HG03565 (cell line): ENCODE results near the gene TCEA2.

Experiments used
- ATAC-seq: cut with Tn5 transposase; IDR thresholded peaks from one replicate; pipeline ENCODE4 v1.9.1; 2021; ENCODE audit warnings: mild to moderate bottlenecking, moderate library complexity; ENCODE audit not compliant: unreplicated experiment

TCEA2 gene

GRCh38 chr20:64091340-64091739 lies 28.3 kb downstream of the TCEA2 start:
- ATAC-seq = no peak

GRCh38 chr20:64091770-64092169 lies 28.8 kb downstream of the TCEA2 start:
- ATAC-seq = no peak

GRCh38 chr20:64092258-64093012 lies 29.4 kb downstream of the TCEA2 start:
- ATAC-seq = no peak

- no peak for ATAC-seq
Observed at GRCh38 chr20:64093013-64093503, 30.1 kb downstream of the TCEA2 start.

DNA sequence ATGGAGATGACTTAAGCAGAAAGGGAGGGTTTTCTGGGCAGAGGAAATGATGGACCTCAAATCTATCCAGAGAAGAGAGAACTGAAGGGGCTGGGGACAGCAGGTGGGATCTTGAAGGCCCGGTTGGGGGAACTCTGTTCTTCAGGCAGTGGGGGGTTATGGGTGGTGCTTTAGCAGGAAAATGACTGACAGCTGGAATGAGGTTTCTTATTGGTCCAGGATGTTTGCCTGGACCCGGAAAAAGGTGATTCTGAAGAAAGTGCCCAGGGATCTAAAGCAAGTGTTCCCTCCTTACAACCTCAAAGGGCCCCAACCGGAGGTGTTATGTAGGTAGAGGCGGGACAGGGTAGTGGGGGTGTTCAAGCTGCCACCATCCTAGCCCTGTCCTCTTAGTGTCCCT lies 32.5 kb downstream of the TCEA2 start:
- ATAC-seq = no peak

DNA sequence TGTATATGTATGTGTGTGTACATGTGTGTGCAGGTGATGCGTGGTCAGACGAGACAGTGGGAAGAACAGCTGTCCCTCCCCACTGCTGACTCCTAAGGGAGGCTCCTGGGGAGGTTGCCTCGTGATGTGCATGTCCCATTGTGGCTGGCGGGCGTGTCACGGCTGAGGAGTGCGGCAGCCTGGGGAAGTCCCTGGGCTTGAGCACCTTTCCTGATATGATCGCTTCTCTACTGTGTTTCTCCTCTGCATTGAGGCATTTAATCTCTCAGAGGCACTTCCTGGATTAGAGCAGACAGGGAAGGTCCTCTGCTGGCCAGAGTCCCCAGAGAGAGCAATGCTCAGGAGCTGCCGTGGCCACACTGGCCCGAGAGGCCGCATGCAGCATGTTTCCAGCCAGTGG lies 32.9 kb downstream of the TCEA2 start:
- ATAC-seq = no peak

- no peak for ATAC-seq
Observed at GRCh38 chr20:64096535-64096934, 33.5 kb downstream of the TCEA2 start.

GRCh38 chr20:64098471-64099013 lies 35.5 kb downstream of the TCEA2 start:
- ATAC-seq = no peak

DNA sequence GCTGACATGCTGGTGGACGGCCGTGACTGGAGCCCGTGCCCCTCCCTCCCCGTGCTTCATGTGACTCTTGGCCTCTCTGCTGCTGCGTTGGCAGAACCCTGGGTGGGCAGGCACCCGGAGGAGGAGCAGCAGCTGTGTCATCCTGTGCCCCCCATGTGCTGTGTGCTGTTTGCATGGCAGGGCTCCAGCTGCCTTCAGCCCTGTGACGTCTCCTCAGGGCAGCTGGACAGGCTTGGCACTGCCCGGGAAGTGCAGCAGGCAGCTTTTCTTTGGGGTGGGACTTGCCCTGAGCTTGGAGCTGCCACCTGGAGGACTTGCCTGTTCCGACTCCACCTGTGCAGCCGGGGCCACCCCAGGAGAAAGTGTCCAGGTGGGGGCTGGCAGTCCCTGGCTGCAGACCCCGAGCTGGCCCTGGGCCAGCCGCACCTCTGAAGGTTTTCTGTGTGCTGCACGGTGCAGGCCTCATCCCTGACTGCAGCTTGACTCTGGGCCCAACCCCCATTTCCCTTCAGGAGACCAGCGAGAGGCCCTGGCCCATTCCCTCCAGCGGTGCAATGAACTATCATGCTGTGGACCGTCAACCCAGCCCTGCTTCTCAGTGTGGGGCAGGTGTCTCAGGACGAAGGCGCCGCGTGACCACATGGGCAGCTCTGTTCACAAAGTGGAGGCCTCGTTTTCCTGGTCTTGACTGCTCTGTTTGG lies 36.2 kb downstream of the TCEA2 start:
- no peak for ATAC-seq

GRCh38 chr20:64099880-64100565 lies 37.0 kb downstream of the TCEA2 start:
- ATAC-seq = no peak

DNA sequence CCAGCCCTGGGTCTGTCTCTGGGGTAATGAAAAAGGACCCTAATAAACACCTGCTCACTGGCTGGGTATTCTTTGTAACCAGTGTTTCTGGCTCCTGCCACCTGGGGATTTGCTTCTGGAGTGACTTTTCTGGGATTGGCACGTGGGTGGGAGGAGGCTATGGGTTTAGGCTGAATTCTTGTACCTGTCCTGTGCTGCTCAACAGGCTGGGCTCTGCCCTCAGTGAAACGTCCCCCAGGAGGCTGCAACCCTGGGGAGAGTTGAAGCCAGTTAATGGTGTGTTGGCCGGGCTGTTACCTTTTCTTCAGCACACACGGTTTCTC lies 37.5 kb downstream of the TCEA2 start:
- ATAC-seq = no peak

GRCh38 chr20:64100946-64101688 lies 38.1 kb downstream of the TCEA2 start:
- no peak for ATAC-seq

DNA sequence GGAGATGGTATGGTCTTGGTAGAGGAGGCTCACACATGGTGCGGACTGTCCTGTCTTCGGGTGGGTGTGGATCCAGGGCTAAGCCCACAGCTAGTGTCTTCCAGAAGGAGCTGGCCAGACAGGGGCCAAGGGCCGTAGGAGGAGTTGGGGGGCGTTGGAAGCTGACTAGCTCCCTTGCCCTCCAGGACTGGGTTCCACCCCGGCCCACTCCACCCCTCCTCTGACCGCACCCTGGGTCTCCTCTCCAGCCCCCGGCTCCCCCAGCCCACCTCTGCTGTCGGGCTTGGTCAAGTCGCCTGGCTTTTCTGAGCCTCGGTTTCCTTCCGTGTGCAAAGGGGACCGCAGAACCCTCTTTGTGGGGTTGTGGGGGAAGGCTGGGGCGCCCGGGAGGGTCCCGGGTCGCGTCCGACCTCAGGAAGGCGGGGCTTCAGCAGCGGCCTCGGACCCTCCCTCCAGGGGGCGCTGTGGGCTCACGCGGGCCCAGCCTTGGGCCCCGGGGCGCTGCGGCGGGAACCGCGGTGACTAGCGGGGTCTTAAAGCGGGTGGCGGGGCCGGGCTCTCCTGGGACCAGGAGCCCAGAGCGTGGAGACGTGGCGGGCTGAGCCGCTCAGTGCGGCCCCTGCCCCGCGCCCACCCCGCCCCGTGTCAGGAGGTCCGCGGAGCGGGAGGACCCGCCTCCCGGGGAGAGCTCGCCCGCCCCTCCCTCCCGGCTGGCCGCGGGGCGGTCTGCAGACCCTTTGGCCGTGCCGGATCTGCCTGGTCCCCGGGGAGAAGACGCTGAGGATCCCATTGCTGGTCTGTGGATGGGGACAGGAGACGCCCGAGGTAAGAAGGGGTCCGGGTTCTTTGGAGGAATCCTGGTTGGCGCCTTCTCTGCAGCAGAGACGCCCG lies 39.0 kb downstream of the TCEA2 start:
- ATAC-seq = no peak

- no peak for ATAC-seq
Observed at GRCh38 chr20:64102647-64103354, 39.8 kb downstream of the TCEA2 start.

GRCh38 chr20:64103871-64104666 lies 41.1 kb downstream of the TCEA2 start:
- ATAC-seq = no peak

GRCh38 chr20:64104667-64105451 lies 41.9 kb downstream of the TCEA2 start:
- ATAC-seq = no peak

DNA sequence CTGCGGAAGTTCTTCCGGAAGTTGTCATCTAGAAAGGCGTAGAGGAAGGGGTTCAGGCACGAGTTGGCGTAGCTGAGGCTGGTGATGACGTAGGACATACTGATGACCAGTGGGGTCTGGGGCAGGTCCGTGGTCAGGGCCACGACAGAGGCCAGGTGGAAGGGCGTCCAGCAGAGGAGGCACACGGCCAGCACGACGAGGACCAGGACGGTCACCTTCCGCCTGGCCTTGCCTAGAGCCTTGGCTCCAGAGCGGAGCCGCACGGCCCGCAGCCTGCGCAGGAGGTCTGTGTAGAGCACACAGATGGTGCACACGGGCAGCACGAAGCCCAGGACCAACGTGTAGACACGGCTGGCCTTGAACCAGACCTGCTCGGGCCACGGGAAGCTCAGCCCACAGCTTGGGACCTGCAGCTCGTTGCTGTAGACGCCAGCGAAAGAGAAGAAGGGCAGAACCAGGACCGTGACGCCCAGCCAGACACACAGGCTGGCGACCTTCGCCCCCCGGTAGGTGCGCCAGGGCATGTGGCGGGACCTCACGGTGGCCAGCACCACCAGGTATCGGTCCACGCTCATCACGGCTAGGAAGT lies 42.9 kb downstream of the TCEA2 start:
- ATAC-seq = no peak
